Activated CD4-positive, alpha-beta T cell treated with anti-CD3 and anti-CD28 coated beads, Interleukin-2, amount 50 U/mL, for 4 hours (primary cell): ENCODE measurements around the gene SLC25A30.
"Not testable (repeated sequence)": the region's sequence is repeated elsewhere in the genome, so short reads cannot be mapped to it uniquely, and the experiment has no call there.

ENCODE experiments used
- DNase-seq, 2 experiments: peaks; one replicate each; pipeline ENCODE4 v3.0.0-alpha.2; 2020

Gene SLC25A30

DNA sequence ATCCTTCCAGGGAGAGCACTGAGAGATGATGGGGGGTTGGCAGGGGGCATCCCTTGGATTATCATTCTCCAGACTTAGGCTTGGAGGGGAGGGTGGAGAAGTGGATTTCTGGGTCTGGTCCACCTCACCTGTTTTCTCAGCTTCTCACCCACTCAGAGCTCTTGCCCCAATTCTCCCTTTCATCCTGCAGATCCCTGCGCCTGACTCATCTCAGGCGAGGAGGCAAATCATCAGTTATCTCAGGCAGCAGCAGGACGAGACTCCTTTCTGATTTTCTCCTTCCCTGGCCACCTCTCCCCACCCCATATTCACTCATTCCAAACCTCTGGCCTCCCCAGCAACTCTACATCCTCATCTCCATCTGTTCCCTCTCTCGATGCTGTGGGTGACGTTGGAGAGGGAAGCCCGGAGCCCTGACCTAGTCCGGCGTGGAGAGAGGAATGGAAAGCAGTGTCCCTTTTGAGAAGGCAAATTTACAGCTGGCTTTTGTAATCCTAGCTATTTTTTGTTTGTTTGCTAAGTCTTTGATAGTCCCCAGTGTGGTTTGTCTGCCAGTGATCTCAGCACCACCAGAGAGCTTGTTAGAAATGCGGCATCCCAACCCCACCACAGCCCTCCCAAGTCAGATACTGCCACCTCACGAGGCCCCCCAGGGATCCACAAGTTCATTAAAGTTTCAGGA, 53.2 kb downstream of the SLC25A30 start:
- DNase-seq = no peak

DNA sequence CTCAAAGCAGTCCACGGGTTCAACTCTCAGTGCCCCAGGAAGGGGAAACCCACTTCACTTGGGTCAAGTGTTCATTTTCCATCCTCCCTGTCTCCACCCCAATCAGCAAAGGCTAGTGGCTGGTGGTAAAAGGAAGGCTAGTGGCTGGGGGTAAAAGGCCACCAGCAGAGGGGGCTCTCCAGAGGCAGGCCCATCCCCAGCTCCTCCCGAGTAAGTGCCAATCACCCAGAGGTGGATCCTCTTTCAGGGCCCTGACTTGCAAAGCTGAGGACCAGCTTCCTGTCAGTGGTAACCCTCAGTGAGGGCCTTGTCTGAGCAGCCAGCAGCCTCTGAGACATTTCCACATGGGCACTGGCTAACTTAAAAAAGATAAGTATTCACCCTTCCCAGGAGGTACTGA, 55.2 kb downstream of the SLC25A30 start:
- no peak for DNase-seq

DNA sequence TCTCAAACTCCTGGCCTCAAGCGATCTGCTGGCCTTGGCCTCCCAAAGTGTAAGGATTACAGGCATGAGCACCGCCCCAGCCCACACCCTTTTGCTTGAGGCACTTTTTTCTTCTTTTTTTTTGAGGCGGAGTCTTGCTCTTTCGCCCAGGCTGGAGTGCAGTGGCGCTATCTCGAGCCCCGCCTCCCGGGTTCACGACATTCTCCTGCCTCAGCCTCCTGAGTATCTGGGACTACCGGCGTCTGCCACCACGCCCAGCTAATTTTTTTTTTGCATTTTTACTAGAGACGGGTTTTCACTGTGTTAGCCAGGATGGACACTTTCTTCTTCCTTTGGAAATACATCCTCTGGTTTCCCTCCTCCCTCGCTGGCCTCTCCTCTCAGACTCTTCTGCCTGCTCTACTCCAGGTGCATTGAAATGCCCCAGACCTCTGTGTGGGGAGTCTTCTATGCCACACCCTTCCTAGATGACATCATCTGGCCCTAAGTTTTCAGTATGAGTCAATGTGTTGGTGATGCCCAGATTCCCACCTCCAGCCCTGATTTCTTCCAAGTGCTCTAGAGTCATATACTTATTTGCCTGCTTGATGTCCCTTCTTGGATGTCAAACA, 56.5 kb downstream of the SLC25A30 start:
- no peak for DNase-seq

DNA sequence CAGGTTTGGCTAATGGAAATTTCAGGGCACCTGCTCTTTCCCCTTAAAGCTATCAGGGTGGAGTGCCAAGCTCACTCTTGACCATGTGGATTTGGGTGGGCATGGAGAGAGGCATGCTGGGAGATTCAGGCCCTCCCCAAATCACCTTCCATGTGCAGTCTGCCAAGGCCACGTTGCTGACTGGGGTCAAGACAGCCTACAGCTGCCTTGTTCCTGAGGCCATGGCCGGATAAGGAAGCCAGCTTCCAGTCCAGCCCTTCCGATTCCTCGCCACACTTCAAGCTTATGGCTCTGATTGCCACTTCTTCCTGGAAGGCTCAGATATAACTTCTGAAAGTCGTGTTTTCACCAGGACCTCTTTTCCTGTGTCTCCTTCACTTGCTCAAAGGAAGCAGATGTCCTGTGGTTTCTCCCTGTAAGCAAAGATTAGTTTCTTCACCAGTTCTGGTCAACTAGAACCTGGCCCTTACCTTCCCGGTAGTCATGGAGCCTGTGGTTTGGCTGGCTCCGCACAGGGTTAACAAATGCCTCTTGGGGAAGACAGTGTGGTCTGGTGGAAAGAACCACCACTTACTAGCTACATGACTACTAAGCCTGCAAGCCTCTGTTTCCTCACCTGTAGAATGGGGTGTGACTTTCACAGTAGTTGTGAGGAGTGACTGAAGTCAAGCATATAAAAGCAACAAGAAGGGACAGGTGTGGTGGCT, 61.1 kb downstream of the SLC25A30 start:
- no peak for DNase-seq

DNA sequence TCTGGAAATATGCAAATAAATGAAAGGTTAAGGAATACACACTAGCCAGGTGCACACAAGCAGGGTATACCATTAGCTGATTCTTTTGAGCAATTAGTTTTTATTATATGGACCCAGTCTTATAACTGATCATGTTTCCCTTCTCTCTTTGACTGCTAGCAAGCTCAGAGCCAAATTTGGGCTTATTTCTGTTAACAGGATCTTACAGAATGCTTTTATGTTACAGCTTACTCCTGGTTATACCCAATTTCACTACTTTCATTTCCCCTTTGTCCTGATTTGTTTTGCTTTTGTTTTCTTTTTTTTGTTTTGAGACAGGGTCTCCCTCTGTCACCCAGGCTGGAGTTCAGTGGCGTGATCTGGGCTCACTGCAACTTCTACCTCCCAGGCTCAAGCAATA, 64.3 kb downstream of the SLC25A30 start:
- DNase-seq = no peak

DNA sequence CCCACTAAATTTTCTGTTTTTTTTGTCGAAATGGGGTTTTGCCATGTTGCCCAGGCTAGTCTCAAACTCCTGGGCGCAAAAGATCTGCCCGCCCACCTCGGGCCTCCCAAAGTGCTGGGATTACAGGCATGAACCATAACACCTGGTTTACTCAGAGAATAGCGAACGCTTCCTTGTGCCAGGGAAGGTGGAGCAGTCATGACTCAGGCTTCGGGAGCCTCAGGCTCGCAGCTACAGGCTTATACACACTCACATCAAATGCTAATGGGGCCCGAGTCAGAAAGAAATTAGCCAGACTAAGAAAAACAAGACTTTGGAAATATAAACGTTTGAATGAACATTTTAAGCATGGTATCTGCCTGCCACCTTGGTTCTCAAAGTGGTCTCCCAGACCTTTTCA, 66.1 kb downstream of the SLC25A30 start:
- no peak for DNase-seq

DNA sequence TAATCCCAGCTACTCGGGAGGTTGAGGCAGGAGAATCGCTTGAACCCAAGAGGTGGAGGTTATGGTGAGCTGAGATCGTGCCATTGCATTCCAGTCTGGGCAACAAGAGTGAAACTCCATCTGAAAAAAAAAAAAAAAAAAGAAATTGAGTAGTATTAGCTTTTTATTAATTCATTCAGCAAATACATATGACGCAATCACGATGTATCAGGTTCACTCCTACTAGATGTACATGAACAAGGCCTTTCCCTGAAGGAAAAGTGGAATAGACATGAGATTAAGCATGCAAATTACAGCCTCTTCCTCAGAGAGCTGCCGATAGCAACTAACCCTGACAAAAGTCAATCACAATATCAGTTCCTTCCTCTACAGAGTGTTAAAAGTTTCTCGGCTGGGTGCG, 68.0 kb downstream of the SLC25A30 start:
- DNase-seq = no peak

DNA sequence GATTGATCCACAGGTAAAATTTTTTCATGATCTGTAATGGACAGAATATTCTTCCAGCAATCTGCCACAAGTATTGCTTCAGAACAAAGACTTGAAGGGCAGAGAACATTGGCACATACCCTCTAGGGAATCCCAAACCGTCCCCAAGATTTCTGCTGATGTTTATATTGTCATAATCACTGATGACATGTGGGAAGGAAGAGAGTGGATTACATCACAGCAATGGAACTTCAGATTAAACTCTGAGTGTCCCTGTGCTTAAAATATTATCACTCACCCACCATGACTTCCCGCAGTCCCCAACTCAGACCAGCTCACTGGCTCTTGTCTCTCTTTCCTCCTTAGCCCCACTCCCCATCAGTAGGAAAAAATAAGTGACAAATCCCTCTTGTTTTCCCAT, 68.7 kb downstream of the SLC25A30 start:
- DNase-seq = no peak

DNA sequence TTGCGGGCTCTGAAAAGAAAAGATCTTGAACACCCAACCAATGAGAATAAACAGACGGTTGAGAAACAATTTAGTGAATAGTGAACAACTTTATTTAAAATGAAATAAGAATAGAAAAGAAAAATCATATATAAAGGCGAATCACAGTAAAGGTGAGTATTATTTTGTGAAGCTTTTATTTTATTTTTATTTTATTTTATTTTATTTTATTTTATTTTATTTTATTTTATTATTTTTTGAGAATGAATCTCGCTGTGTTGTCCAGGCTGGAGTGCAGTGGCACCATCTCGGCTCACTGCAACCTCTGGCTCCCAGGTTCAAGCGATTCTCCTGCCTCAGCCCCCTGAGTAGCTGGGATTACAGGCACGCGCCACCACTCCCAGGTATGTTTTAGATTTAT, 74.1 kb downstream of the SLC25A30 start:
- DNase-seq = not testable (repeated sequence)
